ENCODE results near the gene SLX9.

The SLX9 gene

GRCh38 chr21:44962403-44962966 is 22.7 kb downstream of the SLX9 start:
- TF ChIP-seq CTCF (conservative IDR thresholded peaks at IDR 0.05) (no peak), ZFX (IDR thresholded peaks at IDR 0.05) (no peak)
- H3K27ac ChIP-seq, result no peak overlapping the region

DNA sequence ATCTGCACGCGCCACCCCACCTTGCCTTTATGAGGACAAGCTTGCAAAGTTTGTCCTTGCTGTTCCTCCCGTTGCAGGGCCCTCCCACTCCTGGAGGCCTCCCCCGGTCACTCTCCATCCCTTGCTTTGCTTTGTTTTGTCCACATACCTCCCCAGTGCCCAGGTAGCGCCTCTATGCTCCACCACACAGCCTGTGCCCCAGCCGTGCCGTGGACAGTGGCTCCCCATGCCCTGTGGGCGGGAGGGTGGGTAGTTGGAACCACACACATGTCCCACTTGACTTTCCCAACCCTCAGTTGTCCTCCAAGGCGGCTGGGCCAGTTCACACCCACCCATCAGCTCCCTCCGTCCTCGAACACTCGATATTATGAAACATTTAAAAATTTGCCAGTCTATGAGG is 24.6 kb downstream of the SLX9 start:
- H3K27ac ChIP-seq, result no peak overlapping the region
- TF ChIP-seq ZFX (IDR thresholded peaks at IDR 0.05) (no peak), CTCF (conservative IDR thresholded peaks at IDR 0.05) (no peak)

DNA sequence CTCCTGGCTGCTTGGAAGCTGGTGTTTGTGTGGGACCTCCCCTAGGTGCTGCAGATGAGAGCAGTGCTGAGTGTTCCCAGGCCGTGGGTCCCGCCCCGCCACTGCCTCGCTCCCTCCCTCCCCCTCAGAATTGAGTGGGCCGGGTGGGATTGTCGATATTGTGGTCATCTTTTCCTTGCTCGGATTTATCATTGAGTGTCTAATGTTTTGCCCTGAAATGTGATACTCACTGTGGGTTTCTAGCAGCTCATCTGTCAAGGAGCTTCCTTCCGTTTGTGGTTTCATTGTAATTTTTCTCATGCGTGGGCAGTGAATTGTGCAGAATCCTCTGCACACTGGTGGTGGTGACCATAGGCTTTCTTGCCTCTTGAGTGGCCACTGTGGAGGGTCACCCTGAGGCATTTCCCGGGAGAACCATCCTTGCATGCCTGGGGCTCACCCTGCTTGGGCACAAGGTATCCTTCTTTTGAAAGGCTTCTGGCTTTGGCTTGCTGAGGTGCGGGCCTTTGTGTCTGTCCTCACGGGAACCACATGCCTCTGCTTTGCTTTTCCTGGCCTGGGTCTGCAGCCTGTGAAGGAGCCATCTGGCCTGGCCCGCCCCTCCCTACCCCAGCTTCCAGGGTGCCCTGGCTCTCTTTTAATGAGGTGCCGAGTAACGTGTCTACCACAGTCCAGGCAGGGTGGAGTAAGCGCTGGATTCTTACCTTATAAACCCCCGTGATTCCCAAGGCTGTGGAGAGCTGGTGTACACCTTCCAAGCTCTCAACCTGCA is 25.6 kb downstream of the SLX9 start:
- H3K27ac ChIP-seq, result no peak overlapping the region
- TF ChIP-seq CTCF (conservative IDR thresholded peaks at IDR 0.05) (no peak), ZFX (IDR thresholded peaks at IDR 0.05) (no peak)

GRCh38 chr21:44966135-44967081 is 26.6 kb downstream of the SLX9 start:
- no peak overlapping the region; the same call in 1 of the 2 replicates for H3K27ac ChIP-seq
- TF ChIP-seq ZFX (IDR thresholded peaks at IDR 0.05), result no peak
- TF ChIP-seq CTCF (conservative IDR thresholded peaks at IDR 0.05), result no peak

- no peak overlapping the region; the same call in 1 of the 2 replicates for H3K27ac ChIP-seq
- TF ChIP-seq ZFX (IDR thresholded peaks at IDR 0.05) (no peak), CTCF (conservative IDR thresholded peaks at IDR 0.05) (no peak)
These were observed 27.5 kb downstream of the SLX9 start for GRCh38 chr21:44967082-44968047.

GRCh38 chr21:44969066-44969670 is 29.3 kb downstream of the SLX9 start:
- no peak overlapping the region for H3K27ac ChIP-seq
- no peak for TF ChIP-seq ZFX (IDR thresholded peaks at IDR 0.05)
- TF ChIP-seq CTCF (conservative IDR thresholded peaks at IDR 0.05), result no peak

All from C4-2B (cell line).